Measurements from ENCODE around the gene ESRRG. TPM values are rescaled to one million over a fixed set of nuclear protein-coding genes. Genes with fewer than 3 reads are reported as not detected.
"Not testable (repeated sequence)": the region's sequence is repeated elsewhere in the genome, so short reads cannot be mapped to it uniquely, and the experiment has no call there.

ESRRG gene
- total RNA-seq, 6 experiments from 2014 or later, result 0.05 TPM; not detected in 5

DNA sequence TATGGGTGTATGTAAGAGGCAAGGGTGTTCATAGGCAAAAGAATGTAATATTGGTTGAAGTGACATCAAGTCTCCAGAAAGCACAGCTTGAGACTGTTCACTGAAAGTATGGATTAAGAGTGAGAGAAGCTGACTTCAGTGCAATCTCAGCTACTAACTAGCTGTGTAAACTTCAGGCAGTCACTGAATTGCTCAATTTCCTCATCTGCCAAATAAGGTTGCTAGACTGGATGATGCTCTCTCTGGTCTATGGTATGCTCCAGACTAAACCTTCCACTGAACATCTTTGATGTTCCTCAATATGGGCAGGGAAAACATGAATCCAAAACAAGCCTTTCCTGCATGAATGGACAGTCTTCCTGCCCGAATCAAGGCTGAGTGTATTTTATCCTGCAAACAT, 188.2 kb downstream of the ESRRG start:
- Mint-ChIP-seq H3K4me3 (peak overlapping the region; percentile 8; the same call in 1 of the 2 replicates), H3K27me3 (ENCODE audit: insufficient read depth) (no peaks in the 10 kb centered on the region), H3K9me3 (no peaks in the 10 kb centered on the region), H3K4me1 (ENCODE audit: low read depth) (peaks cover 34% of the 10 kb centered on the region), H3K27ac (no peak overlapping the region), H3K36me3 (ENCODE audit: low read depth) (no peaks in the 10 kb centered on the region)
- no peak for DNase-seq
- TF ChIP-seq, protein P1, sequence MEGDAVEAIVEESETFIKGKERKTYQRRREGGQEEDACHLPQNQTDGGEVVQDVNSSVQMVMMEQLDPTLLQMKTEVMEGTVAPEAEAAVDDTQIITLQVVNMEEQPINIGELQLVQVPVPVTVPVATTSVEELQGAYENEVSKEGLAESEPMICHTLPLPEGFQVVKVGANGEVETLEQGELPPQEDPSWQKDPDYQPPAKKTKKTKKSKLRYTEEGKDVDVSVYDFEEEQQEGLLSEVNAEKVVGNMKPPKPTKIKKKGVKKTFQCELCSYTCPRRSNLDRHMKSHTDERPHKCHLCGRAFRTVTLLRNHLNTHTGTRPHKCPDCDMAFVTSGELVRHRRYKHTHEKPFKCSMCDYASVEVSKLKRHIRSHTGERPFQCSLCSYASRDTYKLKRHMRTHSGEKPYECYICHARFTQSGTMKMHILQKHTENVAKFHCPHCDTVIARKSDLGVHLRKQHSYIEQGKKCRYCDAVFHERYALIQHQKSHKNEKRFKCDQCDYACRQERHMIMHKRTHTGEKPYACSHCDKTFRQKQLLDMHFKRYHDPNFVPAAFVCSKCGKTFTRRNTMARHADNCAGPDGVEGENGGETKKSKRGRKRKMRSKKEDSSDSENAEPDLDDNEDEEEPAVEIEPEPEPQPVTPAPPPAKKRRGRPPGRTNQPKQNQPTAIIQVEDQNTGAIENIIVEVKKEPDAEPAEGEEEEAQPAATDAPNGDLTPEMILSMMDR (IDR thresholded peaks at IDR 0.05), result no peak

GRCh38 chr1:216533776-216534175, 189.5 kb downstream of the ESRRG start:
- TF ChIP-seq, protein P1 (IDR thresholded peaks at IDR 0.05), result no peak
- Mint-ChIP-seq H3K36me3 (ENCODE audit: low read depth) (no peaks in the 10 kb centered on the region), H3K4me3 (peak overlapping the region; percentile 36; the same call in 1 of the 2 replicates), H3K27ac (no peak overlapping the region), H3K27me3 (ENCODE audit: insufficient read depth) (no peaks in the 10 kb centered on the region), H3K4me1 (ENCODE audit: low read depth) (peaks cover 34% of the 10 kb centered on the region), H3K9me3 (no peaks in the 10 kb centered on the region)
- no peak for DNase-seq

DNA sequence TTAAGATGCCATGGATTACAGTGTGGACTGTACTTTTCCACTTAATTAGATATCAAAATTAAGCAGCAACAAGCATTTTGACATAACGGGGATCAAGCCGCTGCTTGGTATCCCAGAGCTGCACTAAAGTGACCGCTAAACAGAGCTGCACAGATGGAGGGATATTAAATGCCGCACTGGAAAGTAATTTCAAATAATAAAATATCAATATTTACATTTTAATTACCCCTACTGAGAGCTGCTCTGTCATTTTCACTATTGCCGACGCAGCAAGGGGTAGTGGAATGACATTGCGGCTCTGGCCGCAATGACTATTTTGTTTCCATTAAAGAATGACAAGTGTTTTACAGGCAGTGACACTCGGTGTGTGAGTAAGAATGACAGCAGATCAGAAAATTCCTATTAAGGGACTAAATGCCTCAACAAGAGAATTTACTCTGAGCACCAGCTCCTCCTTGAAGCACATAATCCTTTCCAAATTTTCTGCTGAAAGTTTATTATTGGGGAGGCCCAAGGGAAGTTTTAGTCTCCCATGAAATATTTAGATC, 190.9 kb downstream of the ESRRG start:
- Mint-ChIP-seq H3K36me3 (ENCODE audit: low read depth) (no peaks in the 10 kb centered on the region), H3K9me3 (no peaks in the 10 kb centered on the region), H3K4me3 (no peak overlapping the region; the same call in 1 of the 2 replicates), H3K27me3 (ENCODE audit: insufficient read depth) (no peaks in the 10 kb centered on the region), H3K27ac (no peak overlapping the region), H3K4me1 (ENCODE audit: low read depth) (peaks cover 28% of the 10 kb centered on the region)
- DNase-seq, result no peak
- TF ChIP-seq, protein P1 (IDR thresholded peaks at IDR 0.05), result no peak

DNA sequence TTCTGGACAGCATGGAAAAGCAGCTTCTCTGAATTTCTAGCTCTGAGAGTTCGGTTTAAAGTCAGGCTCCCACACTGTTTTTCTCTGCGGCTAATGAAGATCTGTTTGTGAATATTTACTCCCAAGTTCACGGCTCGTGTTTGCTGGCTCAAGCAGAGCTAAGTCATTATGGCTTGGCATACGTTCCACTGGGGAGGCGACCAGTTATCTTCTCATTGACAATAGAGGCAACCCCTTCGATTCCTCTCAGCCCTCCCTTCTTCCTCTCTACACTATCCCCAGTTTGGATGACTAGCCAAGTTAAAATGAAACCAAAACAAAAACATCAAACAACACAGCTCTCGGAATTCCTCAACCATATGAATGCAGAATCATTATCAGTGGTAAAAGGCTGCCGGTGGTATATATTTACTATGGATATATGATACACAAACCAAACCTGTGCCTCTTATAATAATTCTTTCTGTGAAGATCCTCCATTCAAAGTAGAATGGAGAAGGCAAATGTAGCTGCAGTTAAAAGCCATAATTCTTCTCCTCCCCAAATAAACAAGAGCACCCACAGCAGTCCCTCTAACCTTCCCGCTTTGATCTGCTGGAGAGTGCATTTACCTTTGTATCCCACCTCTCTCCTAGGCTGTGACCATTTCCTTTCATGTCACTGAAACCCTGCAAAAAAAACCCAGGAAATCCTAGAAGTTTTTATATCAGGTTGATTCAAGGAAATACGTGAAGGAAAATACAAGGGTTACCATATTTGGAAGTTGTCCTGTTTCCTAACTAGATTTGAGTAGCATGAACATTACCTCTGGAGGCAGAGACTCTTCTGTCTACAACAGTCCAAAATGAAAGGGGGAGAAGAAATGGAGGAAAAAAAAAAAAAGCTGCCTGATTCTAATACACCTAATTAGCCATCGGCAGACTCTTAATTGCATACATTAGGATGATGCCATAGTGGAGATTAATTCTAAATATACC, 191.7 kb downstream of the ESRRG start:
- H3K27me3 Mint-ChIP-seq (ENCODE audit: insufficient read depth), result no peaks in the 10 kb centered on the region
- peak; percentile 7 for DNase-seq
- TF ChIP-seq, protein P1 (IDR thresholded peaks at IDR 0.05), result no peak
- H3K4me1 Mint-ChIP-seq (ENCODE audit: low read depth), result peaks cover 28% of the 10 kb centered on the region
- H3K4me3 Mint-ChIP-seq, result peak overlapping the region; percentile 89
- H3K27ac Mint-ChIP-seq, result peak overlapping the region; percentile 83
- no peaks in the 10 kb centered on the region for H3K9me3 Mint-ChIP-seq
- H3K36me3 Mint-ChIP-seq (ENCODE audit: low read depth), result no peaks in the 10 kb centered on the region

- not testable (repeated sequence) for H3K4me3 Mint-ChIP-seq; H3K9me3 Mint-ChIP-seq; DNase-seq; H3K27ac Mint-ChIP-seq; H3K27me3 Mint-ChIP-seq (ENCODE audit: insufficient read depth); H3K36me3 Mint-ChIP-seq (ENCODE audit: low read depth)
- peaks cover 22% of the 10 kb centered on the region for H3K4me1 Mint-ChIP-seq (ENCODE audit: low read depth)
Observed at GRCh38 chr1:216529851-216530250, 193.4 kb downstream of the ESRRG start.

DNA sequence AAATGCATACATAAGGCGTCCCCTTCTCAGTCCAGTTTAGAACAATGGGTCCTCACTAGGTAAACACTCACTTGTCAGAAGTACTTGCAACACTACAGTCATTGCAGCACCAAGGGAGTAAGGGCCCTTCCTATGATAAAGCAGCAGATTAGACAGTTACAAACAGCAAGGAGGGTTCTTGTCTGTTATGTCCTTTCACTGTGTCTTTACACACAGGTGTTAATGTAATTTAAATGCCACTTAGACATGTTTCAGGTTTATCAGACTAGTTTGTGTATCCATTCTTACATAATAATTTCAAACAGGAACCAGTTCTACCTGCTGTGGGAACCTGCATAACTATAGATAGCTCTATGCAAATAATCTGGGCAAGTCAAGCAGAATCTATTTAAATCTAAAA, 194.4 kb downstream of the ESRRG start:
- H3K4me3 Mint-ChIP-seq, result no peak overlapping the region
- no peak overlapping the region for H3K27ac Mint-ChIP-seq
- no peaks in the 10 kb centered on the region for H3K9me3 Mint-ChIP-seq
- H3K4me1 Mint-ChIP-seq (ENCODE audit: low read depth), result peaks cover 22% of the 10 kb centered on the region
- no peaks in the 10 kb centered on the region for H3K27me3 Mint-ChIP-seq (ENCODE audit: insufficient read depth)
- no peak for DNase-seq
- TF ChIP-seq, protein P1 (IDR thresholded peaks at IDR 0.05), result no peak
- H3K36me3 Mint-ChIP-seq (ENCODE audit: low read depth), result no peaks in the 10 kb centered on the region
